Activated gamma-delta T cell treated with anti-CD3 and anti-CD28 coated beads, Interleukin-2, amount 50 U/mL, for 16 hours (primary cell): ENCODE results near the gene CCDC17.
A peak's percentile ranks its signal among the peaks of the same experiment; 100 is the strongest.

Source experiments
- DNase-seq: peaks from one replicate; pipeline ENCODE4 v3.0.0-alpha.2; 2020; ENCODE audit warnings: low read depth

CCDC17 gene

DNA sequence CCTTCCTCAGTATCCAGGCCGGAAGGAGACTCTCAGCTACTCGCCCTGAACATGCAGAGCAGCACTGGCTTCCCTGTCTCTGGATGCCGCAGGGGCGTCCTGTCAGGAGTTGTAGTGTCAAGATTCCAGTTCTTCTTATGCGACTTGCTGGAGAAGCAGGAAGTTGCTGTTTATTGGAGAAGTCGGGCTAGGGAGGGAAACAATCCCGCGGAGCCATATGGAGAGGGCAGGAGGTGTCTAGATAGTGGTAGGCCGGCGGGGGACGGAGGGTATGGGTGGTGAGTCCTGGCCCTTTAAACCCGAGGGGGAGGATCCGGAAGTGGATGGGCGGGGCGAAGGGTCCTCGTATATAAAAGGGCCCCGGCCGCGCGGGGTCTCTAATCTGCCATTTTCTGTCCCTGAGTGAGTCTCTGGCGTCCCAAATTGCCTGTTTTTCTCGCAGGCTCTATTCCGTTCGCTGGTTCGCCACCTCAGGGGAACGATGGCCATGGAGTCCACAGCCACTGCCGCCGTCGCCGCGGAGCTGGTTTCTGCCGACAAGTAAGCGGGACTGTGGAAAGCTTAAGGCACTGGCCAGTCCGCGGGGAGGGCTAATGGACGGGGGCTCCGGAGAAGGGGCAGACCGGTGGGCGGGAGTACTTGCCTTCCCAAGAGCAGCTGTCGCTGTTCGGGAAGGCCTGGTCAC, 40.0 kb downstream of the CCDC17 start, which contains the start of gene NASP:
Gene NASP (plus strand): TSS at position 376 of the 685 bp plus-strand sequence. CDS start 106 bp downstream, at position 482.
- peak; percentile 91 for DNase-seq

- DNase-seq, result peak; percentile 90
Measured at GRCh38 chr1:45583264-45583665, 40.6 kb downstream of the CCDC17 start.

- no peak for DNase-seq
Measured at GRCh38 chr1:45574105-45574626, 49.7 kb downstream of the CCDC17 start.

GRCh38 chr1:45573231-45573804, 50.5 kb downstream of the CCDC17 start:
- DNase-seq, result no peak

GRCh38 chr1:45570631-45571030, 53.2 kb downstream of the CCDC17 start:
- no peak for DNase-seq
